ENCODE measurements around the gene RTF1.

- TF ChIP-seq CTCF (IDR thresholded peaks at IDR 0.05) (no peak), ZFX (IDR thresholded peaks at IDR 0.05; ENCODE audit: borderline replicate concordance) (no peak)
Measured at GRCh38 chr15:41501191-41501917, 84.5 kb downstream of the RTF1 start.

All from 22Rv1 (cell line).